Body of pancreas (tissue), 4 donors: ENCODE data around the gene GNAT1.

ENCODE experiments used
- CTCF ChIP-seq, 7 experiments: fragments of 450-650 bp in 4 of 7; fragments of 200-600 bp in 3 of 7; sonication (generic) in 3 of 7; IDR thresholded peaks; one replicate each; pipeline ENCODE4 v1.5.1; 2016 to 2019; ENCODE audit warnings: antibody characterized with exemption in 7 of 7
- POLR2A ChIP-seq, 3 donors: fragments of 450-650 bp; IDR thresholded peaks; one replicate each; pipeline ENCODE4 v1.6.1; 2016; ENCODE audit warnings: antibody characterized with exemption in 3 of 3, mild to moderate bottlenecking in 2 of 3

- no peak for TF ChIP-seq CTCF (IDR thresholded peaks at IDR 0.05)
- TF ChIP-seq POLR2A (IDR thresholded peaks at IDR 0.05): no peak
Measured at GRCh38 chr3:50229490-50229889, 38.1 kb downstream of the GNAT1 start.
